A673 (cell line): Measurements from ENCODE around the gene ZNF638. TPM values are rescaled to one million over a fixed set of nuclear protein-coding genes. Genes with fewer than 3 reads are reported as not detected.

Experiments
- BruUV-seq: library from RNA; stranded (reverse); fragments of 400-500 nt; replicated peaks from 2 replicates; lab custom pipeline; 2021; lab: Mats Ljungman, UMichigan
- CTCF ChIA-PET: fragments of 300-600 bp; sonication (Branson Sonifier 250); formaldehyde crosslinking; loops from one replicate; lab custom pipeline; 2022; ENCODE audit warnings: antibody characterized with exemption; lab: Charles Lee
- POLR2A ChIA-PET: fragments of 300-600 bp; sonication (Branson Sonifier 250); formaldehyde crosslinking; loops from one replicate; lab custom pipeline; 2022; ENCODE audit warnings: antibody characterized with exemption; ENCODE audit not compliant: low non-redundant PET; lab: Charles Lee
- DNase-seq: peaks from one replicate; pipeline ENCODE4 v3.0.0-alpha.2; 2015; ENCODE audit warnings: low spot score
- H3K27ac ChIP-seq: fragments of 200-600 bp; sonication (generic); 2 replicates; pipeline ENCODE4 v1.5.1; 2016; ENCODE audit warnings: mixed run types, low read depth, mild to moderate bottlenecking, mixed read lengths, antibody characterized with exemption, low read length; ENCODE audit not compliant: poor library complexity, severe bottlenecking
- H3K27me3 ChIP-seq: fragments of 200-600 bp; sonication (generic); replicated peaks from 2 replicates; pipeline ENCODE4 v1.6.1; 2017; ENCODE audit warnings: mixed run types, low read depth, mild to moderate bottlenecking, mixed read lengths, antibody characterized with exemption, low read length; ENCODE audit not compliant: insufficient read depth, poor library complexity
- H3K36me3 ChIP-seq: fragments of 200-600 bp; sonication (generic); 2 replicates; pipeline ENCODE4 v1.6.1; 2016; ENCODE audit warnings: mixed run types, mild to moderate bottlenecking, mixed read lengths, antibody characterized with exemption, low read length; ENCODE audit not compliant: insufficient read depth, poor library complexity, severe bottlenecking
- H3K4me1 ChIP-seq: fragments of 200-600 bp; sonication (generic); 2 replicates; pipeline ENCODE4 v1.6.1; 2017; ENCODE audit warnings: mixed run types, mild to moderate bottlenecking, mixed read lengths, antibody characterized with exemption, low read length; ENCODE audit not compliant: insufficient read depth, poor library complexity, severe bottlenecking
- H3K4me3 ChIP-seq: fragments of 200-600 bp; sonication (generic); 2 replicates; pipeline ENCODE4 v1.5.1; 2016; ENCODE audit warnings: low read depth, mixed run types, mild to moderate bottlenecking, mixed read lengths, low read length; ENCODE audit not compliant: poor library complexity, severe bottlenecking
- H3K9me3 ChIP-seq: fragments of 200-600 bp; sonication (generic); 2 replicates; pipeline ENCODE4 v1.6.1; 2016; ENCODE audit warnings: mixed run types, low read depth, mild to moderate bottlenecking, mixed read lengths, antibody characterized with exemption, low read length; ENCODE audit not compliant: poor library complexity, severe bottlenecking
- EZH2 ChIP-seq: fragments of 200-600 bp; sonication (generic); IDR thresholded peaks from 2 replicates; pipeline ENCODE4 v1.6.1; 2017; ENCODE audit warnings: borderline replicate concordance, low read depth, mild to moderate bottlenecking, mixed read lengths, antibody characterized with exemption, low read length; ENCODE audit not compliant: poor library complexity, severe bottlenecking
- intact Hi-C: fragments of 100-400 bp; cut with micrococcal nuclease; formaldehyde crosslinking; loops from one replicate; pipeline ENCODE4 v1.10.0; 2022; ENCODE audit not compliant: unreplicated experiment
- total RNA-seq: library from RNA; stranded (reverse); gene quantifications from 2 replicates; pipeline ENCODE4 v1.2.3, GENCODE V29; 2021
- TF ChIP-seq, protein P1 (sequence below): fragments of 300-800, 200-600 bp; sonication (generic); conservative IDR thresholded peaks from 2 replicates; pipeline ENCODE4 v1.5.1; 2017; ENCODE audit warnings: low read depth, mild to moderate bottlenecking, antibody characterized with exemption, low read length, moderate library complexity, mixed read lengths

Gene ZNF638
- total RNA-seq, 1 experiment from 2014 or later, result 126 TPM

GRCh38 chr2:71282493-71282892 lies 49.1 kb upstream of the ZNF638 start:
- BruUV-seq, result no TSS peak
- DNase-seq, result no peak
- intact Hi-C loops, result no loop called here
- Histone ChIP-seq H3K4me3 (no peak overlapping the region), H3K4me1 (no peaks in the 10 kb centered on the region), H3K27ac (no peak overlapping the region), H3K36me3 (no peaks in the 10 kb centered on the region), H3K27me3 (peaks cover 61% of the 10 kb centered on the region), H3K9me3 (no peaks in the 10 kb centered on the region)
- CTCF ChIA-PET, result no interaction called here
- POLR2A ChIA-PET, result no interaction called here
- TF ChIP-seq EZH2, result no peak
- TF ChIP-seq, protein P1, sequence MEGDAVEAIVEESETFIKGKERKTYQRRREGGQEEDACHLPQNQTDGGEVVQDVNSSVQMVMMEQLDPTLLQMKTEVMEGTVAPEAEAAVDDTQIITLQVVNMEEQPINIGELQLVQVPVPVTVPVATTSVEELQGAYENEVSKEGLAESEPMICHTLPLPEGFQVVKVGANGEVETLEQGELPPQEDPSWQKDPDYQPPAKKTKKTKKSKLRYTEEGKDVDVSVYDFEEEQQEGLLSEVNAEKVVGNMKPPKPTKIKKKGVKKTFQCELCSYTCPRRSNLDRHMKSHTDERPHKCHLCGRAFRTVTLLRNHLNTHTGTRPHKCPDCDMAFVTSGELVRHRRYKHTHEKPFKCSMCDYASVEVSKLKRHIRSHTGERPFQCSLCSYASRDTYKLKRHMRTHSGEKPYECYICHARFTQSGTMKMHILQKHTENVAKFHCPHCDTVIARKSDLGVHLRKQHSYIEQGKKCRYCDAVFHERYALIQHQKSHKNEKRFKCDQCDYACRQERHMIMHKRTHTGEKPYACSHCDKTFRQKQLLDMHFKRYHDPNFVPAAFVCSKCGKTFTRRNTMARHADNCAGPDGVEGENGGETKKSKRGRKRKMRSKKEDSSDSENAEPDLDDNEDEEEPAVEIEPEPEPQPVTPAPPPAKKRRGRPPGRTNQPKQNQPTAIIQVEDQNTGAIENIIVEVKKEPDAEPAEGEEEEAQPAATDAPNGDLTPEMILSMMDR, result no peak

DNA sequence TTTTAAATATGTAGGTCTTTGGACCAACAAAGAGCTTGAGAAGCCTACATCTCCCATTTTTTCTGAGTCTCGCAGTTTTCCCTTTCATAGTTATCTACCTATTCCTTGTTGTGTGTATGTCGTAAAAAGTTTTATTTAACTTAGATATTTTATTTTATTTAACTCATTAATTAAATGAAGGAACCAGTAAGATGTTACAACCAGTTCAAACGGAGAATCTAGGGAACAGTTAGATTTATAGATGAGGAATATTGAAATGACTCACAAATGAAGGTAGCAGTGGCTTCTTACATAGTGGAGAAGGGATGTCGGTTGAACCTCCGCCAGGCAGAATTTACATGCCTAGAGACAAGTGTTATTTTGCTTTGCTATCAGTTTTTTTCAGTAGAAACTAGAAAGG lies 48.5 kb upstream of the ZNF638 start:
- H3K9me3 ChIP-seq, result no peaks in the 10 kb centered on the region
- CTCF ChIA-PET, result no interaction called here
- TF ChIP-seq, protein P1, result no peak
- TF ChIP-seq EZH2, result no peak
- BruUV-seq, result no TSS peak
- H3K36me3 ChIP-seq, result no peaks in the 10 kb centered on the region
- no peak overlapping the region for H3K4me3 ChIP-seq
- intact Hi-C loops, result no loop called here
- peaks cover 55% of the 10 kb centered on the region for H3K27me3 ChIP-seq
- H3K4me1 ChIP-seq, result no peaks in the 10 kb centered on the region
- POLR2A ChIA-PET, result no interaction called here
- no peak for DNase-seq
- H3K27ac ChIP-seq, result no peak overlapping the region

DNA sequence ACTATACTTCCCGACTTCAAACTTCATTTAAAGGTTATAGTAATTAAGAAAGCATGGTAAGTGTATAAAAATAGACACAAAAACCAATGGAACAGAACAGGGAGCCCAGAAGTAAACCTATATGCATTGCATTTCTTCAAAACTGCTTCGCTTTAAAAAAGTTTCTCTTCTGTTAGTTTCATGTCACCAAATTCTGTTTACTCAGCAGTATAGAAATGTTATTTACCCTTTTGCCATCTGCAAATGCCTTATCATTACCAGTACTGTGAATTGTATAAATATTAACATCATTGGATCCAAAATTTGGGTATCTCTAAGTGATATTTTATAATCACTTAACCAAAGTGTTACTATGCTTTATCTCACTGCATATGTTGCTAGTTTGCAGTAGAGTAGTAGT lies 45.9 kb upstream of the ZNF638 start:
- peaks cover 30% of the 10 kb centered on the region for H3K27me3 ChIP-seq
- no peak overlapping the region for H3K4me3 ChIP-seq
- no TSS peak for BruUV-seq
- intact Hi-C loops, result no loop called here
- DNase-seq, result no peak
- no peaks in the 10 kb centered on the region for H3K36me3 ChIP-seq
- CTCF ChIA-PET, result no interaction called here
- POLR2A ChIA-PET, result no interaction called here
- H3K4me1 ChIP-seq, result no peaks in the 10 kb centered on the region
- no peak overlapping the region for H3K27ac ChIP-seq
- no peak for TF ChIP-seq EZH2
- TF ChIP-seq, protein P1, result no peak
- no peaks in the 10 kb centered on the region for H3K9me3 ChIP-seq
